HG02798 (cell line): ENCODE results near the gene ZNF813.
"Not testable (repeated sequence)": the region's sequence is repeated elsewhere in the genome, so short reads cannot be mapped to it uniquely, and the experiment has no call there.

ENCODE experiments used
- ATAC-seq: cut with Tn5 transposase; IDR thresholded peaks from one replicate; pipeline ENCODE4 v1.9.1; 2021; ENCODE audit warnings: mild to moderate bottlenecking; ENCODE audit not compliant: unreplicated experiment, poor library complexity

The ZNF813 gene

GRCh38 chr19:53475470-53475869 is 7.9 kb downstream of the ZNF813 start:
- ATAC-seq, result not testable (repeated sequence)

- ATAC-seq, result not testable (repeated sequence)
Measured at GRCh38 chr19:53483751-53484150, 16.2 kb downstream of the ZNF813 start.

- no peak for ATAC-seq
Measured at GRCh38 chr19:53485046-53486004, 17.8 kb downstream of the ZNF813 start.

- ATAC-seq, result no peak
Measured at GRCh38 chr19:53492153-53492552, 24.6 kb downstream of the ZNF813 start.

- ATAC-seq, result not testable (repeated sequence)
Measured at GRCh38 chr19:53497311-53498023, 29.9 kb downstream of the ZNF813 start.

GRCh38 chr19:53498024-53498395 is 30.5 kb downstream of the ZNF813 start:
- ATAC-seq, result not testable (repeated sequence)

GRCh38 chr19:53503151-53503550 is 35.6 kb downstream of the ZNF813 start:
- ATAC-seq, result not testable (repeated sequence)

- not testable (repeated sequence) for ATAC-seq
Measured at GRCh38 chr19:53503671-53504364, 36.3 kb downstream of the ZNF813 start.

GRCh38 chr19:53504365-53504703 is 36.8 kb downstream of the ZNF813 start:
- not testable (repeated sequence) for ATAC-seq

- ATAC-seq, result no peak
Measured at GRCh38 chr19:53504885-53505284, 37.4 kb downstream of the ZNF813 start.

GRCh38 chr19:53506728-53507127 is 39.2 kb downstream of the ZNF813 start:
- no peak for ATAC-seq

- no peak for ATAC-seq
Measured at GRCh38 chr19:53507523-53508442, 40.2 kb downstream of the ZNF813 start.

GRCh38 chr19:53509443-53509842 is 41.9 kb downstream of the ZNF813 start:
- no peak for ATAC-seq

- ATAC-seq, result no peak
Measured at GRCh38 chr19:53509845-53510244, 42.3 kb downstream of the ZNF813 start.

GRCh38 chr19:53511357-53511756 is 43.8 kb downstream of the ZNF813 start:
- no peak for ATAC-seq

- ATAC-seq, result no peak
Measured at GRCh38 chr19:53511933-53512374, 44.4 kb downstream of the ZNF813 start.

- not testable (repeated sequence) for ATAC-seq
Measured at GRCh38 chr19:53515047-53515446, 47.5 kb downstream of the ZNF813 start.

- no peak for ATAC-seq
Measured at GRCh38 chr19:53517114-53517741, 49.7 kb downstream of the ZNF813 start.

GRCh38 chr19:53518121-53518520 is 50.6 kb downstream of the ZNF813 start:
- ATAC-seq, result no peak
